ENCODE results near the gene DRD3. TPM values are rescaled to one million over a fixed set of nuclear protein-coding genes. Genes with fewer than 3 reads are reported as not detected.

DRD3 gene
- not detected in 2 replicates for polyA plus RNA-seq

GRCh38 chr3:114178770-114179368 lies at the start of gene DRD3:
Gene DRD3 (minus strand): TSS chr3:114179052. CDS start chr3:114171992, 7,060 bp downstream.

Other genes starting within 250 kb of the DRD3 start
- 14.7 and 21.2 TPM in 2 replicates for gene ZDHHC23, start 231.0 kb downstream of the DRD3 start, polyA plus RNA-seq
- gene CCDC191, start 122.5 kb downstream of the DRD3 start, polyA plus RNA-seq = 3.4 and 10.9 TPM in 2 replicates
- gene QTRT2, start 122.3 kb downstream of the DRD3 start, polyA plus RNA-seq = 2.0 and 5.2 TPM in 2 replicates
- 0.31 TPM in 1 of 2 replicates, not detected in the other for gene ZNF80, start 58.5 kb upstream of the DRD3 start, polyA plus RNA-seq
- not detected in 2 replicates for gene TIGIT, start 115.0 kb upstream of the DRD3 start, polyA plus RNA-seq